Mesendoderm (in vitro differentiated cells): ENCODE measurements around the gene SPNS3.
A peak's percentile ranks its signal among the peaks of the same experiment; 100 is the strongest.

Experiments used
- DNase-seq: peaks from one replicate; pipeline ENCODE4 v3.0.0; 2013
- H2AK5ac ChIP-seq: 2 replicates; pipeline ENCODE4 v1.6.1; 2013; ENCODE audit warnings: low read length, inconsistent platforms
- H2BK120ac ChIP-seq: 2 replicates; pipeline ENCODE4 v1.6.1; 2013; ENCODE audit warnings: low read depth, mild to moderate bottlenecking, low read length, moderate library complexity, mixed read lengths
- H2BK15ac ChIP-seq: replicated peaks from 2 replicates; pipeline ENCODE4 v1.6.1; 2013; ENCODE audit warnings: low read depth, mild to moderate bottlenecking, moderate library complexity
- H2BK5ac ChIP-seq: 2 replicates; pipeline ENCODE4 v1.6.1; 2013; ENCODE audit warnings: low read length, inconsistent platforms
- H3K18ac ChIP-seq: 2 replicates; pipeline ENCODE4 v1.6.1; 2013; ENCODE audit warnings: mild to moderate bottlenecking, low read length, mixed read lengths
- H3K23ac ChIP-seq: one replicate; pipeline ENCODE4 v1.6.1; 2013; ENCODE audit warnings: low read length
- H3K27ac ChIP-seq: 2 replicates; pipeline ENCODE4 v1.5.1; 2013; ENCODE audit warnings: low read depth, mild to moderate bottlenecking, inconsistent platforms, low read length, moderate library complexity
- H3K27me3 ChIP-seq: 2 replicates; pipeline ENCODE4 v1.6.1; 2013; ENCODE audit warnings: low read length, control low read depth, mild to moderate bottlenecking, inconsistent platforms; ENCODE audit not compliant: insufficient read depth, poor library complexity
- H3K36me3 ChIP-seq: 2 replicates; pipeline ENCODE4 v1.6.1; 2013; ENCODE audit warnings: low read length, inconsistent platforms; ENCODE audit not compliant: control insufficient read depth, insufficient read depth
- H3K4ac ChIP-seq: one replicate; pipeline ENCODE4 v1.6.1; 2013; ENCODE audit warnings: low read depth, mild to moderate bottlenecking, low read length, moderate library complexity
- H3K4me1 ChIP-seq: 2 replicates; pipeline ENCODE4 v1.6.1; 2013; ENCODE audit warnings: low read depth, low read length, inconsistent platforms; ENCODE audit not compliant: control insufficient read depth
- H3K4me2 ChIP-seq: 2 replicates; pipeline ENCODE4 v1.6.1; 2013; ENCODE audit warnings: low read length
- H3K4me3 ChIP-seq: 2 replicates; pipeline ENCODE4 v1.5.1; 2013; ENCODE audit warnings: mild to moderate bottlenecking, low read length
- H3K56ac ChIP-seq: one replicate; pipeline ENCODE4 v1.6.1; 2013; ENCODE audit warnings: low read length
- H3K79me1 ChIP-seq: 2 replicates; pipeline ENCODE4 v1.6.1; 2013; ENCODE audit warnings: low read length, inconsistent platforms
- H3K79me2 ChIP-seq: 2 replicates; pipeline ENCODE4 v1.6.1; 2013; ENCODE audit warnings: mild to moderate bottlenecking, low read length; ENCODE audit not compliant: control insufficient read depth, insufficient read depth
- H3K9ac ChIP-seq: 2 replicates; pipeline ENCODE4 v1.6.1; 2013; ENCODE audit warnings: low read length, inconsistent platforms
- H4K5ac ChIP-seq: one replicate; pipeline ENCODE4 v1.6.1; 2013; ENCODE audit warnings: low read length
- H4K8ac ChIP-seq: one replicate; pipeline ENCODE4 v1.6.1; 2013; ENCODE audit warnings: low read depth, mild to moderate bottlenecking, control low read depth, low read length, moderate library complexity
- WGBS: extraction: QIAGEN DNeasy Blood & Tissue Kit; methylation state at CpG from one replicate; pipeline ENCODE4 v1.1.7; 2013; ENCODE audit warnings: low lambda C conversion rate, missing lambda C conversion rate; ENCODE audit not compliant: insufficient coverage; ENCODE audit errors: extremely low coverage; 5-methylcytosine and 5-hydroxymethylcytosine counted together

SPNS3 gene

GRCh38 chr17:4463818-4464476 lies 30.2 kb downstream of the SPNS3 start:
- no peak overlapping the region for H2AK5ac ChIP-seq
- no peak overlapping the region for H4K8ac ChIP-seq
- no peak for DNase-seq
- no peak overlapping the region for H3K4me2 ChIP-seq
- H3K27ac ChIP-seq = no peak overlapping the region
- no peak overlapping the region for H3K18ac ChIP-seq
- H3K23ac ChIP-seq = no peak overlapping the region
- no peaks in the 10 kb centered on the region for H3K36me3 ChIP-seq
- H2BK120ac ChIP-seq = no peak overlapping the region
- no peaks in the 10 kb centered on the region for H3K79me2 ChIP-seq
- H4K5ac ChIP-seq = no peak overlapping the region
- H3K9ac ChIP-seq = no peak overlapping the region
- H2BK15ac ChIP-seq = no peak overlapping the region
- no peak overlapping the region for H2BK5ac ChIP-seq
- WGBS = no CpG with 5 or more reads among the region's 10 CpGs
- no peaks in the 10 kb centered on the region for H3K27me3 ChIP-seq
- H3K56ac ChIP-seq = no peak overlapping the region
- no peaks in the 10 kb centered on the region for H3K79me1 ChIP-seq
- no peaks in the 10 kb centered on the region for H3K4me1 ChIP-seq
- H3K4ac ChIP-seq = no peak overlapping the region
- H3K4me3 ChIP-seq = no peak overlapping the region

DNA sequence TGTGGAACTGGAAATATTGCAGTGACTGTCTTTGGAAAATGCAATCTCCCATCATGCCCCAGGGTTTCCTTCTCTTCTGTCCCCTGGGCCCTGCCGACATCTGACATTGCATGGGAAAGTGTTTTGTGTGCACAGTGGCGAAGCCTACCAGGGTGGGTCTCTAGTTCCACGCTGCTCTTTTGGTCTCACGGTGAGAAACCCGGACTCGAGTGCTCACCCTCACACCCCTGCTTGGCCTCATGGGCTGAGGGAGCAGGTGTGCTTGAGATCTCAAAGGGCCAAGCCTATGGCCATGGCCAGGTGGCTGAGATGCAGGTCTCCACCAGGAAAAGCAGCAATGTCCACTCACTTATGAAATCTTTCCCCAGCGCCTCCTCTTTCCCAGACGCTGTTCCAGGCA lies 32.0 kb downstream of the SPNS3 start:
- Histone ChIP-seq H3K4me3 (no peak overlapping the region), H3K79me1 (no peaks in the 10 kb centered on the region), H3K56ac (no peak overlapping the region), H2BK15ac (no peak overlapping the region), H3K4ac (no peak overlapping the region), H2AK5ac (no peak overlapping the region), H4K5ac (no peak overlapping the region), H3K18ac (no peak overlapping the region), H4K8ac (no peak overlapping the region), H2BK120ac (no peak overlapping the region), H3K9ac (no peak overlapping the region), H3K36me3 (no peaks in the 10 kb centered on the region), H3K4me2 (no peak overlapping the region), H3K79me2 (no peaks in the 10 kb centered on the region), H3K27ac (no peak overlapping the region), H3K23ac (no peak overlapping the region), H2BK5ac (no peak overlapping the region), H3K27me3 (no peaks in the 10 kb centered on the region), H3K4me1 (no peaks in the 10 kb centered on the region)
- no CpG with 5 or more reads among the region's 8 CpGs for WGBS
- DNase-seq = no peak

GRCh38 chr17:4467287-4467686 lies 33.5 kb downstream of the SPNS3 start:
- H2BK120ac ChIP-seq = no peak overlapping the region
- no peak overlapping the region for H2BK5ac ChIP-seq
- no peak overlapping the region for H3K4ac ChIP-seq
- no peak overlapping the region for H3K4me3 ChIP-seq
- no peak overlapping the region for H3K18ac ChIP-seq
- H3K56ac ChIP-seq = no peak overlapping the region
- no peak overlapping the region for H3K4me2 ChIP-seq
- no peaks in the 10 kb centered on the region for H3K4me1 ChIP-seq
- no peak overlapping the region for H2AK5ac ChIP-seq
- H3K9ac ChIP-seq = no peak overlapping the region
- no peaks in the 10 kb centered on the region for H3K36me3 ChIP-seq
- H4K8ac ChIP-seq = no peak overlapping the region
- H4K5ac ChIP-seq = no peak overlapping the region
- no CpG with 5 or more reads among the region's 7 CpGs for WGBS
- no peak for DNase-seq
- H3K27me3 ChIP-seq = no peaks in the 10 kb centered on the region
- H3K79me2 ChIP-seq = no peaks in the 10 kb centered on the region
- no peak overlapping the region for H2BK15ac ChIP-seq
- no peak overlapping the region for H3K23ac ChIP-seq
- H3K79me1 ChIP-seq = no peaks in the 10 kb centered on the region
- H3K27ac ChIP-seq = no peak overlapping the region

DNA sequence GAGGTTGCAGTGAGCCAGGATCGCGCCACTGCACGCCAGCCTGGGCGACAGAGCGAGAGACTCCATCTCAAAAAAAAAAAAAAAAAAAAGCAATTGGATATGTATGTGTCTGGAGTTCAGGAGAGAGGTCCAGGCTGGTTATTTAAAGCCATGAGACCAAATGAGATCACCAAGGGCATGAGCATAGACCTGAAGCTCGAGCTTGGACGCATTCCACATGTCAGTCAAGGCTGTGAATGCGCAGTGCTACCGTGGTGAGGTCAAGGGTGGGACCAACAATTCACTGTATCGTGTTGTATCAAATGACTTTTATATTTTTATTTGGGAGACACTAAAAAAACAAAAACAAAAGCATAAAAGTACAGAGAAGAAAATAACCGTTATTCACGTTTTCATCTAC lies 35.8 kb downstream of the SPNS3 start:
- Histone ChIP-seq H3K79me2 (no peaks in the 10 kb centered on the region), H3K9ac (no peak overlapping the region), H3K56ac (no peak overlapping the region), H4K5ac (no peak overlapping the region), H3K36me3 (no peaks in the 10 kb centered on the region), H3K4me3 (no peak overlapping the region), H2BK5ac (no peak overlapping the region), H3K4me2 (no peak overlapping the region), H2BK15ac (no peak overlapping the region), H2BK120ac (no peak overlapping the region), H3K79me1 (no peaks in the 10 kb centered on the region), H3K4me1 (no peaks in the 10 kb centered on the region), H3K23ac (no peak overlapping the region), H4K8ac (no peak overlapping the region), H2AK5ac (no peak overlapping the region), H3K4ac (no peak overlapping the region), H3K18ac (no peak overlapping the region), H3K27me3 (no peaks in the 10 kb centered on the region), H3K27ac (no peak overlapping the region)
- no CpG with 5 or more reads among the region's 12 CpGs for WGBS
- DNase-seq = no peak

DNA sequence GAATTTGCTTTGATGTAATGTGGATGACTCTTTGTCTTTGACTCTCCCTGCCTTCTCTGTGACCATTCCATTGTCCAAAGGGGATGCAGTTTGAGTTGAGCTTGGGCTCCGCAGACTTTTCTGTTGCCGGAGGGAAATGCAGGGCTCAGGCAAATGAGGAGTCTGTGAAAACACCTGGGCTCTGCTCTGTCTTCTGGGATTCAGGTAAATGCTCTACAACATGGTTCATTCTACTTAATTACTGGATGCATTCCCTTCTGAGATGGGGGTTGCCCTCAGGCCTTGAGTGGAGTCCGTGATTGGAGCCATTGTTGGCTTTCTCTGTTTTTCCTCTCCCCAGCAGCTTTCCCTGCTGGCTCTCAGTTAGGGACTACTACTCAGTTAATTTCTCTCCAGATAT lies 38.5 kb downstream of the SPNS3 start:
- Histone ChIP-seq H2BK15ac (no peak overlapping the region), H4K8ac (no peak overlapping the region), H3K56ac (no peak overlapping the region), H3K36me3 (no peaks in the 10 kb centered on the region), H3K4me3 (no peak overlapping the region), H3K4ac (no peak overlapping the region), H3K27me3 (no peaks in the 10 kb centered on the region), H3K23ac (no peak overlapping the region), H4K5ac (no peak overlapping the region), H3K18ac (no peak overlapping the region), H3K79me2 (no peaks in the 10 kb centered on the region), H2AK5ac (no peak overlapping the region), H3K4me2 (no peak overlapping the region), H3K9ac (no peak overlapping the region), H3K4me1 (no peaks in the 10 kb centered on the region), H2BK5ac (no peak overlapping the region), H3K79me1 (no peaks in the 10 kb centered on the region), H3K27ac (no peak overlapping the region), H2BK120ac (no peak overlapping the region)
- no CpG with 5 or more reads among the region's 3 CpGs for WGBS
- peak; percentile 34 for DNase-seq

GRCh38 chr17:4474093-4474492 lies 40.4 kb downstream of the SPNS3 start:
- WGBS = no CpG with 5 or more reads among the region's 13 CpGs
- H3K27ac ChIP-seq = no peak overlapping the region
- no peak overlapping the region for H4K8ac ChIP-seq
- DNase-seq = no peak
- no peak overlapping the region for H4K5ac ChIP-seq
- no peaks in the 10 kb centered on the region for H3K79me1 ChIP-seq
- no peaks in the 10 kb centered on the region for H3K79me2 ChIP-seq
- H2BK15ac ChIP-seq = no peak overlapping the region
- no peaks in the 10 kb centered on the region for H3K4me1 ChIP-seq
- H3K36me3 ChIP-seq = no peaks in the 10 kb centered on the region
- no peak overlapping the region for H3K4me3 ChIP-seq
- no peak overlapping the region for H3K4me2 ChIP-seq
- no peak overlapping the region for H2BK5ac ChIP-seq
- H3K18ac ChIP-seq = no peak overlapping the region
- no peak overlapping the region for H3K4ac ChIP-seq
- no peak overlapping the region for H2AK5ac ChIP-seq
- no peak overlapping the region for H3K9ac ChIP-seq
- no peak overlapping the region for H3K56ac ChIP-seq
- no peaks in the 10 kb centered on the region for H3K27me3 ChIP-seq
- no peak overlapping the region for H2BK120ac ChIP-seq
- H3K23ac ChIP-seq = no peak overlapping the region
